NCI-H1417 (cell line): ENCODE results near the gene FBLL1.
"Not testable (repeated sequence)": the region's sequence is repeated elsewhere in the genome, so short reads cannot be mapped to it uniquely, and the experiment has no call there.

Source experiments
- DNase-seq, 3 experiments: peaks; one replicate each; lab custom pipeline; 2025; lab: John Stamatoyannopoulos, UW

The FBLL1 gene

DNA sequence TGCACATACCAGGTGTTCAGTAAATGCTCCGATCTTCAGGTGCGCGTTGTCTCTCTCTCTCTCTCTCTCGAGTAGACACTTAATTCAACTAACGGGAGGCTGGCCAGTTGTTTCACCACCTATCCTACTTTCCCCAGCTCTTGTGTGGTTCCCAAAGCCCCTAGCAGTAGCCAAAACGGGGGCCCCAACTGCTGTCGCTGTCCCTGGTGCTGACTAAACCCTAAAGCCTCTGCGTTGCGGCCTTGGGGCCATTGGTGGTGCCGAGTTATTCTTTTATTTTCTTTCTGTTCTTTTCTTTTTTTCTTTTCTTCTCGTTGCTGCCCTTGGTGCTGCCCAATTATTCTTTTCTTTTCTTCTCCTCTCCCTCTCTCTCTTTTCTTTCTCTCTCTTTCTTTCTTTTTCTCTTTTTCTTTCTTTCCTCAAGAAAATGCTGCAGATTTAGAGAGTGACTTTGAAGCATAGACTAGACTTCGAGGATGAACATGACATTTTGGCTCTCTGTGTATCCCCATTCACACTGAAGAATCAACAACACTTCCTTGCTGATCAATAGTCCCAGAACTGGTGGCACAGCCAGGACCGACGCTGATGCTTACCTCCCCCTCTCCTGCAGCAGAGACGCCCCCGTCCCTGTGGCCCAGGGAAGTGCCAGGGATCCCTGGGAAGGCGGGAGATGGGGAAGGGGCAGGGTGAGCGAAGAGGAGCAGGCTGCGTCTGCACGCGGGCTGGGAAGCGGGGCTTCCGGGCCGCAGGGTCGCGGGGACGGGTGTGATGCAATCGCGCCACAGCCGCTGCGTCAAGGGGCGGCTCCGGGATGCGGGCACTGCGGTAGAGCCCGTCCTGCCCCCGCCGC is at the start of gene FBLL1:
Gene FBLL1 (plus strand): TSS at position 785 of the 853 bp plus-strand sequence. CDS start 200 bp downstream, outside the sequence.
- DNase-seq: peak in 2 of 3 experiments; percentile 56 to 68

DNA sequence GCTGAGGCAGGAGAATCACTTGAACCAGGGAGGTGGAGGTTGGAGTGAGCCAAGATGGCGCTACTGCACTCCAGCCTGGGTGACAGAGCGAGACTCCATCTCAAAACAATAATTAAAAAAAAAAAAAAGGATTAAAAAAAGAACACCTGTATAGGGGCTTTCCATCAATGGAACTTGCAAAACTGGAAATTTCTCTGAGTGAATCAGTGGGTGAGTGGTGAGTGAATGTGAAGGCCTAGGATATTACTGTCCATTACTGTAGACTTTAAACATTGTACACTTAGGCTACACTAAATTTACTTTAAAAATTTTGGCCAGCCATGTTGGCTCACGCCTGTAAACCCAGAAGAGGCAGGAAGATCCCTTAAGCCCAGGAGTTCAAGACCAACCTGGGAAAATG is 48.5 kb upstream of the FBLL1 start:
- no peak for DNase-seq

DNA sequence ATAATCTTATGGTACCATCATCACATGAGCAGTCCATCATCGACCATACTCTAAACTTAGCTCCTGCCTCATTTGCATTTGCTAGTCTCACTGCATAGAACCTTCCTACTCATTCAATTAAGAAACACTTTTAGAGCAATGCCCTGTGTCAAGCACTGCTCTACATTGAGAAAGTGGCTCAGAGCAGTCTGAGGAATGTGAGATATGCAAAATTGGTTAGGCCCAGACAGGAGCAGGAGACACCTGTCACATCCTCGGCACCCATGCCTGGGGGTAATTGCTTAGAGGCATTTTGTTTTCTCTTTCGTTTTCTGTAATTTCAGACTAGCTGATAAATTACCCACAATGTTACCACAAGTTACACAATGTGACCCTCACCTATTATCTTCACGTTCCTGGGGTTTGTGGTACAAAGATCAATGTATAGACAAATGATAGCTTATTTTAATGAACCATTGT is 47.7 kb upstream of the FBLL1 start:
- DNase-seq: no peak

DNA sequence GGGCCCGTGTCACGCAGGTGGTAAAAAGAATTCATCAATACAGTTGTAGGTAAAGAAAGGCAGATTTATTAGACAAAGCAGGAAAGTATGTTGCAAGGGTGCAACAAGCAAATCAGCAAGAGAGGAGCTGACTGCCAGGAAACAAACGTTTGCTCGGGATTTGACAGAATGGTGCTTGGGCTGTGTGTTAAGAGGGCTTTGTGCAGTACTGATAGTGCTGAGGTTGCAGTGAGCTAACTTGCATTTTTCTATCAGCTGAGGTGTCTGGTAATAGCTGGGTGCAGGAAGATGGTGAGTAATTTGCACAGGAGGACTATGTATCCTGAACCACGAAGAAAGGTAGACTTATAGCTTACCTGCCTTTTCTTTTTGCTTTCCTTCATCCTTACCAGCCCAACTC is 46.7 kb upstream of the FBLL1 start:
- DNase-seq: no peak

DNA sequence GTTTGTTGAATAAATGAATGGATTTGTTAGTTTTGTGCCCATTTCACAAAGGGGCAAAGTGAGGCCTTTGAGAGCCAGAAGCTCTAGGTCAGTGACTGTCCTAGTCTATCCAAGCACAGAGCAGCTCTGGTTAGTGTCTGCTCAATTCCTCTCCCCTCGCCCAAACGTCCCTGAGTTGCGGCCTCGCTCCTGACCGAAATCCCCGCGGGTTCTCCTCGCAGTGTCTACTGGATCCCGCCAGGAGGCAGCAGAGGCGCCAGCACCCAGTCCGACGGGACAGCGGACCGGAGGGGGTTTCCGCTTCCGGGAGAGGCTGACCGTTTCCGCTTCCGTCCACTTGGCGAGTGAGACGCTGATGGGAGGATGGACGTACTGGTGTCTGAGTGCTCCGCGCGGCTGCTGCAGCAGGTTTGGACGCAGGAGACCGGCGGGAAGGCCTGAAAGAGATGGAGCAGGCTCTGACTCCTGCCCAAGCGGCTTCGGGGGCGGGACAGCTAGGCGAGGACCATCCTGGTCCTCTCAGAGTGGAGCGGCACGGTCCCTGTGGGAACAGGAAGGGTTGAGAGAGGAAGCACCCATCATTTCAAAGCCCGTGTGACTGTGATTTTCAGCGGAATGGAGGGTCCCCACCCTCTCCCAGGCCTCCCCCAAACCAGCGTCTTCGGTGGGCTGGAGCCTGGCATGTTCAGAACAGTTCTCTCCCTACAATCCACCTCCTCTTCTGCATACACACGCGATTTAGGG is 42.8 kb upstream of the FBLL1 start, which contains the start of gene RARS1:
Gene RARS1 (plus strand): TSS at position 336 of the 744 bp plus-strand sequence. CDS start 28 bp downstream, at position 364.
- DNase-seq: peak; percentile 75 to 90 (median 90)

DNA sequence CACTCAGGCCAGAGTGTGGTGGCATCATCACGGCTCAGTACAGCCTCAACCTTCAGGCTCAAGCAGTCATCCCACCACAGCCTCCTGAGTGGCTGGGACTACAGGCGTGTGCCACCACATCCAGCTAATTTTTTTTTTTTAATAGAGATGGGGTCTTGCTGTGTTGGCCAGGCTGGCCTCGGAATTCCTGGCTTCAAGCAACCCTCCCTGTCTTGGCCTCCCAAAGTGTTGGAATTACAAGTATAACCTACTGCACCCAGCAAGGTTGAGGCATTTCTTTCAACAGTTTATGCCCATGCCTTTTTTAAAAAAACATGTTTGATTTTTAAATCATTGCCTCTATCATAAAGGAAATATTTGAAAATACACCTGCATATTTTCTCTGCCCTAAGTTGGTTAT is 40.0 kb upstream of the FBLL1 start:
- no peak for DNase-seq

DNA sequence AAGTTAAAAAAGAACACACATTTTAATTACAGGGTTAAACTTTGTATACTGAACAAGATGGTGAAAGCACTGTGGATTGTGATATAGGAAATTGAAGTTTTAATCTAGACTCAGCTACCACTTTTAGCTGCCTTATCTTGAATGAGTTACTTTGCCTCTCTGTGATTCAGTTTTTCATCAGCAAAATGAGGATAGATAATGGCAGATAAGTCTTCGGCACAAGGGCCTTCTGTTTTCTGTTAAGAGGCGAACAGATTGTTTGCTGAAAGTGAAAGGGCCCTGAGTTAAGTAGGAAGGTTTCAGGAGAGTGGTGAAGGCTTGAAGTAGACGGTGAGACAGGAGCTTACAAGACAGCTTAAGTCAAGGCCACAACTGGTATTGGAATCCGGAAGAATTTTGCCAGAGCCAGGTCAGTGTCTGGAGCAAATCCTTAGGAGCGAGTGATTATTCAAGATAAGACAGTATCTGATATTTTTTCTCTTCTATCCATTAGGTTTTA is 35.0 kb upstream of the FBLL1 start:
- no peak for DNase-seq

DNA sequence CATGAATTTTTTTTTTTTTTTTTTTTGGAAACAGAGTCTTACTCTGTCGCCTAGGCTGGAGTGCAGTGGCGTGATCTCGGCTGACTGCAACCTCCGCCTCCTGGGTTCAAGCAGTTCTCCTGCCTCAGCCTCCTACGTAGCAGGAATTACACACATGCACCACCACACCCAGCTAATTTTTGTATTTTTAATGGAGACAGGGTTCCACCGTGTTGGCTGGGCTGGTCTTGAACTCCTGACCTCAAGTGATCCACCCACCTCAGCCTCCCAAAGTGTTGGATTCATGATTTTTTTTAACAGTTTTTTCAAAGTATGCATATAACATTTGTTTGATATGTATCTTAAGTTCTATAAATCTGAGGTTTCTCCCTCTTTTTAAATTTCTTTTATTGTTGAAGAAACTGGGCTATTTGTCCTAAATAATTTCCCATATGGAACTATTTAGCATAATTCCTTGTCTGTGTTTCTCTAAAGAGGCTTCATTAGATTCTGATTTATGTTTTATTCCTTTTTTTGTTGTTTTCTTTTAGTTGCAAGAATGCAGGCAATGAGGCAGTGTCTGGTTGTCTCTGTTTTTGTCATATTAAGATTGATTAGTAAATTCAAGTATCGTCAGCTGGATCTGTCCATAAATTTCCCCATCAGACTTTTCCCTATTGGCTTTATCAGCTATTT is 26.4 kb upstream of the FBLL1 start:
- DNase-seq: no peak

DNA sequence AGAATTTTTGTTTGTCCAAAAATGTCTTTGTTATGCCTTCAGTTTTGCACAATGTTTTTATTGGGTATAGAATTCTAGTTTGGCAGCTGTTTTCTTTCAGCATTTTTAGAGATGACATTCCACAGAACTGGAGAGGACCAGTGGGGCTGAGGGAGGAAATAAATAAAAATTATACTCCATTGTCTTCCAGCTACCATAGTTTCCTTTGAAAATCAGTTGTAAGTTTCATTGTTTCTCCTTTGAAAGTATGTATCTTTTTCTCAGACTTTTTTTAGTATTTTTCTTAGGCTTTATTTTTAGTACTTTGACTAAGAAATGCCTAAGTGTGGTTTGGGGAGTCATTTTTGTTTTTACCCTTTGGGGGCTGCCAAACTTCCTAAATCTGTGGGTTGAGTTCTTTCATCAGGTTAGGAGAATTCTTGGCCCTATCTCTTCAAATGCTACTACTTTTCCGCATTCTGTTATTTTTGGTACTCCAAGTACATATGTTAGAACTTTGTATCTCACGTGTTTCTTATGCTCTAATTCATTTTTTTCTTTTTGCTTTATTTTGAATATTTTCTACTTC is 15.2 kb upstream of the FBLL1 start:
- no peak for DNase-seq

DNA sequence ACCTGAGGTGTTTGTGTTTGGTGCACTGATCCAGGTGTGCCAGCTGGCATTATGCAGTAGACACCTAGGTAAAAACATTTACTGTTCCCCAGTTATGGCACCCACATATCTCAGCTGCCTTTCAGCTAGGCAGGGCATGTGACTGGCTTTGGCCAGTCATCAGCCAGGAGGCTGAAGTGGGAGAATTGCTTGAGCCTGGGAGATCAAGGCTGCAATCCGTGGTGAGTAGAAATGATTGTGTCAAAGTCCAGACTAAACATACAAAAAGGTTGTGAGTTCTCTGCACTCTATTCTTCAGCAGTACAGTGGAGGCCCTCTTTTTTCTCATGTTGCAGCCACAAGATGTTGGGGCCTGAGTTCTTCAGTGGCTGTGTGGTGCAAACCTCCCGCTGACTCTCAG is 3.2 kb upstream of the FBLL1 start:
- DNase-seq: no peak

DNA sequence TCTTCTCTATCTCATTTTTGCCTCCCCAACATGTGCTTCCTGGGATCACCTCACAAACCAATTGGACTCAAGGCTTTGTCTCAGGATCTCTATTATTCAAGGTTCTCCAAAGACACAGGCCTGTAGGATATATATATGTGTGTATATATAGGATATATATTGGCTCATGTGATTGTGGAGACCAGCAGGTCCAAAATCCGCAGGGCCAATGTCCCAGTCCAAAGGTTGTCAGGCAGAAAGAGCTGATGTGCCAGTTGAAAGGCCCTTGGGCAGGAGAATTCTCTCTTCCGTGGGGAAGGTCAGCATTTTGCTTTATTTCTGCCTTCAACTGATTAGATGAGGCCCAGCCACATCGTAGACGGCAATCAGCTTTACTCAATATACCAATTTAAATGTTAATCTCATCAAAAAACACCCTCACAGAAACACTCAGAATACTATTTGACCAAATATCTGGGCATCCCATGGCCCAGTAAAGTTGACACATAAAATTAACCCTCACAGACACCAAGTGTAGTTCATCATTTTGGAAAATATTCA is 1.3 kb upstream of the FBLL1 start:
- no peak for DNase-seq

DNA sequence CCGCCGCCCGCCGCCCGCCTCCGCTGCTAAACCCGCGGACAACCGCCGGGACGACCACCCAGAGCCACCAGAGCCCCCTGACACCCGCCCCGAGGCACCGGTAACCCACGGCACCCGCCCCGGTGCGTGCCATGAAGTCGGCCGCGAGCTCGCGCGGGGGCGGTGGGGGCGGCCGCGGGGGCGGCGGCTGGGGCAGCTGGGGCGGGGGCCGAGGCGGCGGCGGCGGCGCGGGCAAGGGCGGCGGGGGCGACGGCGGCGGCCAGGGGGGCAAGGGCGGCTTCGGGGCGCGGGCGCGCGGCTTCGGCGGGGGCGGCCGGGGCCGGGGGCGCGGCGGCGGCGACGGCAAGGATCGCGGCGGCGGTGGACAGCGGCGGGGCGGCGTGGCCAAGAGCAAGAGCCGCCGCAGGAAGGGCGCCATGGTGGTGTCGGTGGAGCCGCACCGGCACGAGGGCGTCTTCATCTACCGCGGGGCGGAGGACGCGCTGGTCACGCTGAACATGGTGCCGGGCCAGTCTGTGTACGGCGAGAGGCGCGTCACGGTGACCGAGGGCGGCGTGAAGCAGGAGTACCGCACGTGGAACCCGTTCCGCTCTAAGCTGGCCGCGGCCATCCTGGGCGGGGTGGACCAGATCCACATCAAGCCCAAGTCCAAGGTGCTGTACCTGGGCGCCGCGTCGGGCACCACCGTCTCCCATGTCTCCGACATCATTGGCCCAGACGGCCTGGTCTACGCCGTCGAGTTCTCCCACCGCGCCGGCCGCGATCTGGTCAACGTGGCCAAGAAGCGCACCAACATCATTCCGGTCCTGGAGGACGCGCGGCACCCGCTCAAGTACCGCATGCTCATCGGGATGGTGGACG is 499 bp downstream of the FBLL1 start:
- DNase-seq: peak in 2 of 3 experiments; percentile 22 to 24

DNA sequence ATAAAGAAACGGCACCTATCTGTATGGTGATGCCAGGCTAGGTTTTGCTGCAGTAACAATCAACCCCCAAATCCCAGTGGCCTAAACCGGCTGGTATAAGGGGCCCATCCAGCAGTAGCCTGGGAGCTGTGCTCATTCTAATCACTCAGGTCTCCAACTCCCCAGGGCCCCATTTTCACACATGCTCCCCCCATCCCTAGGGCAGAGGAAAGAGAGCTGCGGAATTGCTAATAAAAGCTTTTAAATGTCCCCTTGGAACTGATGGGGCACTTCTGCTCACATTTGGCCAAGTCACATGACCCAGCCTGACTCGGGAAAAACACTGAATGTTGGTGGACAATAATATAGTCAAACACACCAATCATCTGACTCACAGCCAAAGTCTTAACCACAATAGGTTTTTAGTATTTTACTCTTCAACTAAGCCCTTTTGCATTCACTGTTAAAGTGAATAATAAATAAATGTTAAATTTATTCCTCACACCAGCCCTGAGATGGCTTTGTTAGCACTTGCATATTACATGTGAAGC is 1.6 kb downstream of the FBLL1 start:
- no peak for DNase-seq

DNA sequence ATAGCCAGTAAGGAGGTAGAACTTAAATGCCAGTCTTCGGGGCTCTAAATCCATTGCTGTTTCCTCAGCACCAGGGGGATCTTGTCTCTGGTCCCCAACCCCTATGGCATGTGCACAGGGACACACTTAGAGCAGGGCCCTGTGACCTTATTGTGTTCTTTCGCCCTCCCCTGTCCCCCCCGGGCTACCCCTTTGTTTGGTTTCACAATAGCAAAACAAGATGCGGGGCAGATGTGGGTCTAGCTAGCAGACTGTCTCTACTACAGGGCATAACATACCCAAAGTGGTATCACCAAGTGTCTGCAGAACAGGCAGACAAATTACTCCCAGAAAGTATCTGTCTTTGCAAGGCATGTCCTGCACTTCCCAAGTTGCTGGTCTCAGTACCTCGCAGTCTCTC is 2.1 kb downstream of the FBLL1 start:
- no peak for DNase-seq

DNA sequence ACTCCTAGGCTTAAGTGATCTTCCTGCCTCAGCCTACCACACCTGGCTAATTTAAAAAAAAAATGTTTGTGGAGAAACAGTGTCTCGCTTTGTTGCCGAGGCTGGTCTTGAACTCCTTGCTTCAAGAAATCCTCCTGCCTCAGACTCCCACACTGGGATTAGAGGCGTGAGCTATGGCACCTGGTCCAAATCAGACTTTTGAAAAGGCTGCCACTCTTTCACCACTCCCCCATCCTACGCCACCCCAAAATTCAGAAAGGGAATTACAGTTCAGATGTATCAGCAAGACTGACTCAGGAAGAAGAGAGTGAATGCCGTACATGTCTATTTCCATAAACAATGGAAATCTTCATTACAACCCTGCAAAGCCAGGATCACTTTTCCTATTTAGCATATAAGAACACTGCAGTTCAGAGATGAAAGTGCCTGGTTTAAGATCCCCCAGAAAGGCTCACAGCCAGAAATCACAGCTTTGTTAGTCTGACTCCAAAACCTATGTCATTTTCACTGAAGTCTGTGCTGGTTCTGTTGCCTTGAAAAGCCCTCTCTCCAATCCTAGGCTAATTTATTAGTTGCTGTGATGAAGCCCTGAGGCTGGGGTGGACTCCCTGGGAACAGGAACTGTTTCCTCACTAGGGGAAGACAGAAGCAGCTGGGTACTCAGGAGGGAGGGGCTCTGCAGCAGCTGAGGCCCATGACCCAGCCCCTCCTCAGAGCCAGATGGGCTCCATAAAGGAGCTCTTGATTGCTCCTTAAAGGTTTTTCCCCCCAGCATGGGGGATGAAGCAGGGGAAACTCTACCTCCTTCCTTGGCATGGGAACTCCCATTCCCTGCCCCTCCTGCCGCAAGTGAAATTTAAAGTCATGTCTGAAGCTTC is 3.1 kb downstream of the FBLL1 start:
- DNase-seq: peak in 1 of 3 experiments; percentile 8

DNA sequence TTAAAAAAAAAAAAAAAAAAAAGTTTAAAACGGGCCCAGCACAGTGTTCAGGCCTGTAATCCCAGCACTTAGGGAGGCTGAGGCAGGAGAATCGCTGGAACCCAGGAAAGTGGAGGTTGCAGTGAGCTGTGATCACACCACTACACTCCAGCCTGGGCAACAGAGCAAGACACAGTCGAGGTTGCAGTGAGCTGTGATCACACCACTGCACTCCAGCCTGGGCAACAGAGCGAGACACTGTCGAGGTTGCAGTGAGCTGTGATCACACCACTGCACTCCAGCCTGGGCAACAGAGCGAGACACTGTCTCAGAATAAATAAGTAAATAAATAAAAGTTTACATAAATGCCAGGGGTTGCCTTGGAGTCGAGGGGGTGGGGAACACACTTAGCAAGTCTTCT is 5.2 kb downstream of the FBLL1 start:
- not testable (repeated sequence) for DNase-seq

DNA sequence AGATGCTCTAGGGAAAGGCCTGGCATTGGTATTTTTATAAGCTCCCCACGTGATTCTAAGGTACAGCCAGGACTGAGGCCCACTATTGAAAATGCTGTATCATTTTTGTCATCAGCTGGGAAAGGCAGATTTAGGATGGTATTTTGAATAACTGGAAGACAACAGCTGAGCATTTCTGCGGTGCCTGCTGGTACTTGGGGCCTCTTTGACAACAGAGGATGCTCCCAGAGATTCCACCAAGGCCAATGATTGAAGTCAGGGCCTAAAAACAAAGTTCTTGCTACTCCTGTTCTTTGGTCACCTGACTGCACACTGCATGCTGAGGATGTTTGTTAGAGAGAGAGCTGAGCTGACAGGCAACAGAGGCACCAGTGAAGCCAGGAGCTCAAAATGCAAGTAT is 8.1 kb downstream of the FBLL1 start:
- no peak for DNase-seq

DNA sequence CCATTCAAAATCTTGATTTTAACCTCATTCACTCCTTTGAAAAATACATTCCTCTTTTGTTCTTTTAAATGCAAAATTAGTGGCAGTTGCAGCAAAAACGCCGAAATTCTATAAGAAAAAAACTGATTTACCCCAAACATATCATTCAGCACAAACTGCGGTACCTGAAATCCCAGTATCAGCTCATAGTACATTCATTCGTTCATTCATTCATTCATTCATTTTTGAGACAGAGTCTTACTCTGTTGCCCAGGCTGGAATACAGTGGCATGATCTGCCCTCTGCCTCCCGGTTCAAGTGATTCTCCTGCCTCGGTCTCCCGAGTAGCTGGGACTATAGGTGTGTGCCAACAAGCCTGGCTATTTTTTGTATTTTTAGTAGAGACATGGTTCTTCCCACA is 20.4 kb downstream of the FBLL1 start:
- DNase-seq: no peak

DNA sequence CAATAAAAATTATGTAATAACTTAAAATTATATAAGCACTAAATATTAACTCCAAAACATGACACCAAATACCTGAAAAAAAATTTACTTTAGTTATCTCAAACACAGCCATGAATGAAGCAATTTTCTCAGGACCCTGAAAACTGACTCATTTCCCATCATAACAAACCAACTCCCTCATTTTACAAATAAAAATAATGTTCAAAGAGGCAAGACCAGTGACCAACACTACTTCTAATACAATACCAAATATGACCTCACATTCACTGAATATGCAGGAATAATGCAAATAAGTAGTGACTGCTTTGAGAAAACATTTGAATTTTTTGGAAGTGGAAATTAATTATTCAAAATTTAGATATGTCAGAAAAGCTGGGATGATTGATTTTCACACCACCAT is 21.6 kb downstream of the FBLL1 start:
- no peak for DNase-seq
